Activated CD4-positive, alpha-beta memory T cell treated with anti-CD3 and anti-CD28 coated beads, Interleukin-2, amount 10 ng/mL, durations not matched to agents 7 days and 5 days (primary cell): ENCODE data around the gene SELP. TPM values are rescaled to one million over a fixed set of nuclear protein-coding genes. Genes with fewer than 3 reads are reported as not detected.

ENCODE experiments used
- total RNA-seq, 2 experiments: library from RNA; stranded (reverse); gene quantifications; one replicate each; pipeline ENCODE4 v1.2.3, GENCODE V29; 2021

Gene SELP
- total RNA-seq, 2 experiments from 2014 or later = 0.45 to 0.83 TPM

Other genes with a start within 250 kb of the SELP start
- not detected for gene CCDC181, start 202.7 kb downstream of the SELP start, total RNA-seq
- gene SLC19A2, start 144.2 kb downstream of the SELP start, total RNA-seq = 1 to 10 TPM; 6.7 to 6.8 TPM
- gene F5, start 43.6 kb downstream of the SELP start, total RNA-seq = 10 to 100 TPM in 1 of 2 experiments, 1 to 10 TPM in 1; 8.9 to 11.0 TPM
- 100 to 1,000 TPM; 297 to 316 TPM for gene SELL, start 81.5 kb upstream of the SELP start, total RNA-seq
- gene SELE, start 104.0 kb upstream of the SELP start, total RNA-seq = not detected
- 10 to 100 TPM; 14.2 to 15.7 TPM for gene METTL18, start 164.8 kb upstream of the SELP start, total RNA-seq